Diencephalon (tissue), 1 donor: ENCODE measurements around the gene SPANXD. TPM values are rescaled to one million over a fixed set of nuclear protein-coding genes. Genes with fewer than 3 reads are reported as not detected.

ENCODE experiments used
- total RNA-seq: library from RNA; depleted of rRNA; stranded (reverse); fragments of >200 nt; gene quantifications from one replicate; pipeline ENCODE4 v1.2.3, GENCODE V29; 2014

The SPANXD gene
- not detected for total RNA-seq

DNA sequence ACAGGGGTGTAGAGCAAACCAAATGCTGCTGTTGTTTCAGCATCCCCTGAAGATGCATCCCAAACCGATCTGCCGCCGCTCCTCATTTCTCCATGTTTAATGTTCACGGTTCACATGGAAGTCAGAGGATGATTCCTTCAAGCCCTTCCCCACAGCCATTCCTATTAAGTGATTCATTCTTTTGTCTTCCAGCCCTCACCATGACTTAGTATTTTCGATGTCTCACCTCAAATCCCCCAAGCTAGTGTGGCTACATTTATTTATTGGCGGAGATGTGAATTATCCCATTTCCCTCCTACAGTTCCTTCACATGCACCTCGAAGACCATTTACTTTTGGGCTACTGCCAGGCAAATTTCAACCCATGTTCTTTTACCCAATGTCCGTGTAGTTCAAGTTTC lies at the start of gene SPANXD:
TSS of gene SPANXD (minus strand) at position 101 of the 400 bp plus-strand sequence. CDS start 334 bp downstream, outside the sequence.

Other genes with a start within 250 kb of the SPANXD start
- not detected for gene SPANXA1, start 114.0 kb downstream of the SPANXD start, total RNA-seq
- gene SPANXA2, start 109.0 kb downstream of the SPANXD start, total RNA-seq, result not detected
- gene MAGEC3, start 139.6 kb upstream of the SPANXD start, total RNA-seq, result 0.23 TPM
- not detected for gene MAGEC1, start 205.2 kb upstream of the SPANXD start, total RNA-seq